Central memory CD8-positive, alpha-beta T cell (primary cell): ENCODE data around the gene SRXN1.

Experiments used
- ATAC-seq: fragments of 150-1000 bp; cut with Tn5 transposase; replicated peaks from 2 replicates; pipeline ENCODE4 v1.10.0; 2022; ENCODE audit warnings: mild to moderate bottlenecking, moderate FRiP score, moderate number of reproducible peaks; ENCODE audit not compliant: poor library complexity, severe bottlenecking; ENCODE audit errors: extremely low read depth
- DNase-seq, 2 donors: peaks; one replicate each; pipeline ENCODE4 v3.0.0; 2021; ENCODE audit warnings: low spot score in 2 of 2
- H3K27ac Mint-ChIP-seq: one replicate; pipeline ENCODE4 v1.8.0; 2022; ENCODE audit warnings: low read depth, mild to moderate bottlenecking, moderate library complexity, mixed read lengths
- H3K27me3 Mint-ChIP-seq: one replicate; pipeline ENCODE4 v1.8.0; 2022; ENCODE audit warnings: mixed read lengths
- H3K36me3 Mint-ChIP-seq: one replicate; pipeline ENCODE4 v1.8.0; 2022; ENCODE audit warnings: mild to moderate bottlenecking, moderate library complexity, mixed read lengths; ENCODE audit not compliant: insufficient read depth
- H3K4me1 Mint-ChIP-seq: one replicate; pipeline ENCODE4 v1.8.0; 2022; ENCODE audit warnings: mixed read lengths
- H3K4me3 Mint-ChIP-seq: one replicate; pipeline ENCODE4 v1.8.0; 2022; ENCODE audit warnings: mild to moderate bottlenecking, moderate library complexity, mixed read lengths
- H3K9me3 Mint-ChIP-seq: one replicate; pipeline ENCODE4 v1.8.0; 2022; ENCODE audit warnings: mixed read lengths

The SRXN1 gene

DNA sequence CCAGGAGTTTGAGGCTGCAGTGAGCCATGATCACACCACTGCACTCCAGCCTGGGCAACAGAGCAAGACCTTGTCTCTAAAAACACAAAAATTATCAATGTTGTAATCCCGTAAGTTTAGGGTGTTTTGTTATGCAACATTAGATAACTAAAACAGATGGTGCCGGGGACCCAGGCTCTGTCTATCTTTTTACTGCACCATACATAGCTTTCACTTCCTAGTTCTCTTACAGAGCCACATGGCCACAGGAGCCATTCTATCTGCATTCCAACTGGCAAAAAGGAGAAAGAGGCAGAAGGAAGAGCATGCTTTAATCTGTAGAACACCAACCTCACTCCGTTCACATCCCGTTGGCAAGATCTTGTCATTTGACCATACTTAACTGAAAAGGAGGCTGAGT lies 37.5 kb downstream of the SRXN1 start:
- DNase-seq (no peak), ATAC-seq (no peak)
- H3K4me3 Mint-ChIP-seq = no peak overlapping the region
- H3K27me3 Mint-ChIP-seq = peaks cover 91% of the 10 kb centered on the region
- peaks cover 5% of the 10 kb centered on the region for H3K4me1 Mint-ChIP-seq
- no peak overlapping the region for H3K27ac Mint-ChIP-seq
- peaks cover 8% of the 10 kb centered on the region for H3K9me3 Mint-ChIP-seq
- no peaks in the 10 kb centered on the region for H3K36me3 Mint-ChIP-seq

- Mint-ChIP-seq H3K4me3 (peak overlapping the region; percentile 50), H3K27ac (no peak overlapping the region), H3K9me3 (no peaks in the 10 kb centered on the region), H3K27me3 (peaks cover 84% of the 10 kb centered on the region), H3K36me3 (no peaks in the 10 kb centered on the region), H3K4me1 (peaks cover 5% of the 10 kb centered on the region)
- ATAC-seq = no peak
- DNase-seq = no peak
Observed at GRCh38 chr20:611843-612185, 41.2 kb downstream of the SRXN1 start.

- Mint-ChIP-seq H3K4me3 (peak overlapping the region; percentile 50), H3K9me3 (no peaks in the 10 kb centered on the region), H3K27me3 (peaks cover 89% of the 10 kb centered on the region), H3K4me1 (peaks cover 5% of the 10 kb centered on the region), H3K27ac (no peak overlapping the region), H3K36me3 (no peaks in the 10 kb centered on the region)
- DNase-seq (no peak), ATAC-seq (no peak)
Observed at GRCh38 chr20:611047-611842, 41.8 kb downstream of the SRXN1 start.

- Mint-ChIP-seq H3K27me3 (peaks cover 90% of the 10 kb centered on the region), H3K36me3 (no peaks in the 10 kb centered on the region), H3K4me1 (peaks cover 5% of the 10 kb centered on the region), H3K4me3 (no peak within 1 kb of the TSS), H3K27ac (no peak within 1 kb of the TSS), H3K9me3 (no peaks in the 10 kb centered on the region)
- DNase-seq (no peak), ATAC-seq (no peak)
Observed at GRCh38 chr20:610130-611046, 42.6 kb downstream of the SRXN1 start, which contains the start of gene TCF15. TSS of gene TCF15 (minus strand) at chr20:610309. CDS start at chr20:610237, 72 bp downstream.

DNA sequence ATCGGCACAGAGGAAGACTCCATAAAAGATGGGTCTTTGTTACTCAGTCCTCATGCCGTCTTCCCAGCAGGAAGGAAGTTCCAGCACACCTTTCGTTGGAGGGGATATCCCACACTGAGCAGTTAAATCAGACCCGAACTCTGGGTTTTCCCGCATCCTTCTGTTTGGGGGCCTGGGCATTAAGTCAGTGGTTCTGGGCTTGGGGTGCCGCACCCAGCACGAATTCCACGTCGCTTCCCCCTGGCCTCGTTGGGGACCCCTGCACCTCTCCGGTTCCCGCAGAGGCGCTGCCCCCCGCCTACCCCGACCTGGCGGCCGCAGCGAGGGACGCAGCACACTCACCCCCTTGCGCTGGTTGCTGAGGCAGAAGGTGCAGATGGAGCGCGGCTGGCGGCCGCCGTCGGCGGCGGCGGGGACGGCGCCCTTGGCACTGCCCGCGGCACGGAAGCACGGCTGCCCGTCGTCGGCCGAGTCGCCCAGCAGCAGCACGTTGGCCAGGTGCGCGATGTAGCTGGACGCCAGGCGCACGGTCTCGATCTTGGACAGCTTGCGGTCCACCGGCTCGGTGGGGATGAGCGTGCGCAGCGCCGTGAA lies 43.5 kb downstream of the SRXN1 start:
- peaks cover 5% of the 10 kb centered on the region for H3K4me1 Mint-ChIP-seq
- H3K36me3 Mint-ChIP-seq = no peaks in the 10 kb centered on the region
- H3K4me3 Mint-ChIP-seq = no peak overlapping the region
- H3K9me3 Mint-ChIP-seq = no peaks in the 10 kb centered on the region
- H3K27ac Mint-ChIP-seq = no peak overlapping the region
- ATAC-seq (no peak), DNase-seq (no peak)
- peaks cover 90% of the 10 kb centered on the region for H3K27me3 Mint-ChIP-seq

- peaks cover 90% of the 10 kb centered on the region for H3K27me3 Mint-ChIP-seq
- ATAC-seq (no peak), DNase-seq (no peak)
- no peaks in the 10 kb centered on the region for H3K36me3 Mint-ChIP-seq
- no peaks in the 10 kb centered on the region for H3K9me3 Mint-ChIP-seq
- H3K27ac Mint-ChIP-seq = no peak overlapping the region
- H3K4me3 Mint-ChIP-seq = no peak overlapping the region
- peaks cover 5% of the 10 kb centered on the region for H3K4me1 Mint-ChIP-seq
Observed at GRCh38 chr20:608970-609369, 44.0 kb downstream of the SRXN1 start.

DNA sequence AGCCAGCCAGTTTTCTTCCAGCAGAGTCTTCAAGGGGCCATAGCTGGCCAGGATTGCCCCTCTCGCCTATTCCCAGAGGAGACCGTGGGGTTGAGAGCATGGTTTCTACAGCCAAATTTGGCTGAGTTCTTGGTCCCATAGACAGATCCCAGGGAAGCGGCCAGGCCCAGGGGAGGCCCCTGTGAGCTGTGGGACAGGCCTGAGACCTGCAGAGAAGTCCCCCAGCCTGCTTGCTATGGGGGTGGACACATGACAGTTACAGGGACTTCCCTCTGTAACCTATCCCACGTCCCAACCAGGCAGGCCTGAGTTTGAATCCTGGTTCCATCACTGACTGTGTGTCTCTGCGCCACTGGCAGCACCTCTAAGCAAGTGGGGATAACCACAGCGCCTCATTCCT lies 45.5 kb downstream of the SRXN1 start:
- Mint-ChIP-seq H3K9me3 (no peaks in the 10 kb centered on the region), H3K4me3 (no peak overlapping the region), H3K4me1 (peaks cover 5% of the 10 kb centered on the region), H3K36me3 (no peaks in the 10 kb centered on the region), H3K27ac (no peak overlapping the region), H3K27me3 (peaks cover 76% of the 10 kb centered on the region)
- ATAC-seq (no peak), DNase-seq (no peak)

GRCh38 chr20:605237-605636 lies 47.8 kb downstream of the SRXN1 start:
- no peak overlapping the region for H3K27ac Mint-ChIP-seq
- peaks cover 63% of the 10 kb centered on the region for H3K27me3 Mint-ChIP-seq
- H3K36me3 Mint-ChIP-seq = no peaks in the 10 kb centered on the region
- no peak for ATAC-seq
- no peaks in the 10 kb centered on the region for H3K4me1 Mint-ChIP-seq
- no peaks in the 10 kb centered on the region for H3K9me3 Mint-ChIP-seq
- DNase-seq = no peak
- H3K4me3 Mint-ChIP-seq = no peak overlapping the region

- ATAC-seq (no peak), DNase-seq (no peak)
- no peak overlapping the region for H3K27ac Mint-ChIP-seq
- no peaks in the 10 kb centered on the region for H3K4me1 Mint-ChIP-seq
- H3K36me3 Mint-ChIP-seq = no peaks in the 10 kb centered on the region
- H3K9me3 Mint-ChIP-seq = no peaks in the 10 kb centered on the region
- no peak overlapping the region for H3K4me3 Mint-ChIP-seq
- H3K27me3 Mint-ChIP-seq = peaks cover 51% of the 10 kb centered on the region
Observed at GRCh38 chr20:603116-603640, 49.8 kb downstream of the SRXN1 start.

DNA sequence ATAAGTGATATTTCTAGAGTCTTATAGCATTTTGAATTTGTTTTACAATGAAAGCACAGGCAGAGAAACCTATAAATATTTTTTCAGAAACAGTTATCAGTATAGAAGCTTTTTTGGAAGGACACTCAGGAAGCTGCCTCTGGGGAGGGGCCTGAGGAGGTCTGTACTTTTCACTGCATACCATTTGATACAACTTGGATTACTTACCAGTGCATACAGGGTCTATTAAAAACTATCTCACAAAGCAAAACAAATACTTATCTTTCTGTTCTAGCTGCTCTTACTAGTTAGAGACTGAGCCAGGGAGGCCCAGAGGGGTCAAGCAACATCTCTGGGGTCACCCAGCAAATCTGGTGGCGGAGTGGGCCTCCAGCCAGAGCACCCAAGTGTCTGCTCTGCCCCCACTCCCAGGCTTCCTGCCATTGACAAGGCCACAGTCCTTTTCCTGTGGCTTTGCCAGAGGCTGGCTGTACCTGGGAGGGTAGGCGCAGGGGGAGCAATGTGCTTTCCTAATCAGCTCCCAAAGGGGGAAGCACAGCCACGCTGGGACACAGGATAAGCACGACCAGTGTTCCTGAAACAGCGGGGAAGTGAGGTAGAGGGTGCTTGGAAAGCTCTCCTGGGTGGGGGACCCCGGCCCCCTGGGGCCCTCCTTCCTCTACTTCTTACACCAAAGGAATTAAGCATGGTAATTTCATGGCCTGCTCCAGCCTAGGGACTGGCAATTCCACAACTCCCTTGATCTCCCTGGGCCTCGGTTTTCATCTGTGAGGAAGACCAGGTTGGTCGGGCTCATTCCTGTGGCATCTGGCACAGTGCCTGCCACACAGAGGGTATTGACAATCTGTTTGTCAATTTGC lies 50.7 kb downstream of the SRXN1 start:
- no peaks in the 10 kb centered on the region for H3K36me3 Mint-ChIP-seq
- ATAC-seq = no peak
- no peaks in the 10 kb centered on the region for H3K4me1 Mint-ChIP-seq
- no peaks in the 10 kb centered on the region for H3K9me3 Mint-ChIP-seq
- H3K27me3 Mint-ChIP-seq = peaks cover 42% of the 10 kb centered on the region
- no peak overlapping the region for H3K4me3 Mint-ChIP-seq
- H3K27ac Mint-ChIP-seq = no peak overlapping the region
- no peak for DNase-seq

DNA sequence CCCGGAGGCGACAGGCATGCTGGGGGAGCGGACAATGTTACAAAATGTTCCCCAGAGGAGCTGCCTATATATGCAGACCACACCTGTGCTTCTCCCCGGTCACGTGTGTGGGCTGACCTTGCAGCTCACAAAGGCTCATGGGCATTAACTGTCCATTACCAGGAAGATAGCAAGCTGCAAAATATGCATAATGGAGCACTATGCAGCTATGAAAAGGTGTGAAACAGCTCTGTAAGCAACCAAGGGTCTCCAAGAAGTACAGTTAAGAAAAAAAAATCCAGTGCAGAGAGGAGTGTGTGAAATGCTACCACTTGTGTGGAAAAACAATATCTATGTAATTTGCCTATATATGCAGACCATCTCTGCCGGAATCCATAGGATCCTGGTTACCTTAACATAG lies 52.3 kb downstream of the SRXN1 start:
- ATAC-seq (no peak), DNase-seq (no peak)
- Mint-ChIP-seq H3K9me3 (no peaks in the 10 kb centered on the region), H3K36me3 (no peaks in the 10 kb centered on the region), H3K27ac (no peak overlapping the region), H3K27me3 (peaks cover 27% of the 10 kb centered on the region), H3K4me3 (no peak overlapping the region), H3K4me1 (no peaks in the 10 kb centered on the region)

DNA sequence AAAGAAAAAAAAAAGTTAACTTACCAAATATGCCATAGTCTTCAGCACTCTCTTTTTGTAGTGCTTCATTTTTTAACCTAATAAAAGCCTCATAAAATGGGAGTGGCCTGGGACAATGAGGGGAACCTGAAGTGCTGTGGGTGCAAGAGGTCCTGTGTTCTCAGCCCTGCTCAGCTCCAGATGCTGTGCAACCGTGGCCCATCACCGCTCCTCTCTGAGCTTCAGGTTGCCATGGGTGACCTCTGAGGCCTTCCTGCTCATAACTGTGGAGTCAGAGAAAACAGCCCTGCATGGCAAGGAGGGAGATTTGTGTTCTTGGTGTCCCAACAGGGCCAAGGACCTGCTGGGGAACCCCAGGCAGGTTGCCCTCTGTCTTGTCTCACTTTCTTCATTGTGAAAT lies 52.9 kb downstream of the SRXN1 start:
- no peak for DNase-seq
- Mint-ChIP-seq H3K27ac (no peak overlapping the region), H3K9me3 (no peaks in the 10 kb centered on the region), H3K4me1 (no peaks in the 10 kb centered on the region), H3K36me3 (no peaks in the 10 kb centered on the region), H3K27me3 (peaks cover 21% of the 10 kb centered on the region), H3K4me3 (no peak overlapping the region)
- ATAC-seq = no peak
